ENCODE measurements around the gene RALGPS2.

DNA sequence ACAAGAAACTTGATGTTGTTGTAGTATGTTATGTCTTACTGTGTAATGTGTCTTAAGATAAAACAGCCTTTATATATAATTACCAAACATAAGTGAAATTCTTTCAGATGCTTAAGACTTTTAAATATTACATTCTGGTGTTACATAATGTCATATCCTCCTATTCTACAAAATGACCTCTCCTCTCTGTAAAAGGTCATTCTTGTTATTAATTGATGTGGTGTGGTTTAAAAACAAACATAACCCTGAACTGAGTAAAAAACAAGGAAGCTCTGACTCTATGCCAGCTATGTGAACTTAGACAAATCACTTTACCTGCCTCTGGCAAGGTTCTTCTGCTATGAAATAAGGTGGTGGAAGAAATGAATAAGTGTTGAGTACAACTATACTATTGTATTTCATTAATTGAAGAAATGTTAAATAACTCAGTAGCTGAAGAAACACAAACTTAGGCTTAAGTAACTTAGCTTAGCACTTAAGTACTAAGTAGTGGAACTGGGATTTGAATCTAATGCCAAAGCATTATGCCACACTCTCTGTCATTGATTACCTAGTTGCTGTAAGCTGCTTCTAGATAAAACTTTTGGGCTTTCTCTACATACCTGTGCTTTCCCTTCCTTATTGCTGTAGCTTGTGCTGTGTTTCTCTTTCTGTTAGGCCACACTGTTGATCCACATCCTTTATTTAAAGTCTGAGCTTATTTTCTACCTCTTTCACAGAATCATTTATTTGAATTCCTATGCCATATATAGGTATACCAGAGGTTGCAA is 146.7 kb downstream of the RALGPS2 start:
- TF ChIP-seq TRIM28 (IDR thresholded peaks at IDR 0.05; ENCODE audit: borderline replicate concordance, low read length) (no peak), ZNF114 (tag by site-specific recombination; IDR thresholded peaks at IDR 0.05) (no peak), ZSCAN30 (tag by site-specific recombination; IDR thresholded peaks at IDR 0.05) (no peak), ZNF140 (tag by site-specific recombination; IDR thresholded peaks at IDR 0.05) (no peak), YY1 (tag by site-specific recombination; IDR thresholded peaks at IDR 0.05) (no peak), ZBTB17 (tag by site-specific recombination; IDR thresholded peaks at IDR 0.05) (no peak), PRDM1 (tag by site-specific recombination; IDR thresholded peaks at IDR 0.05) (no peak)
- TF ChIP-seq, protein P1, sequence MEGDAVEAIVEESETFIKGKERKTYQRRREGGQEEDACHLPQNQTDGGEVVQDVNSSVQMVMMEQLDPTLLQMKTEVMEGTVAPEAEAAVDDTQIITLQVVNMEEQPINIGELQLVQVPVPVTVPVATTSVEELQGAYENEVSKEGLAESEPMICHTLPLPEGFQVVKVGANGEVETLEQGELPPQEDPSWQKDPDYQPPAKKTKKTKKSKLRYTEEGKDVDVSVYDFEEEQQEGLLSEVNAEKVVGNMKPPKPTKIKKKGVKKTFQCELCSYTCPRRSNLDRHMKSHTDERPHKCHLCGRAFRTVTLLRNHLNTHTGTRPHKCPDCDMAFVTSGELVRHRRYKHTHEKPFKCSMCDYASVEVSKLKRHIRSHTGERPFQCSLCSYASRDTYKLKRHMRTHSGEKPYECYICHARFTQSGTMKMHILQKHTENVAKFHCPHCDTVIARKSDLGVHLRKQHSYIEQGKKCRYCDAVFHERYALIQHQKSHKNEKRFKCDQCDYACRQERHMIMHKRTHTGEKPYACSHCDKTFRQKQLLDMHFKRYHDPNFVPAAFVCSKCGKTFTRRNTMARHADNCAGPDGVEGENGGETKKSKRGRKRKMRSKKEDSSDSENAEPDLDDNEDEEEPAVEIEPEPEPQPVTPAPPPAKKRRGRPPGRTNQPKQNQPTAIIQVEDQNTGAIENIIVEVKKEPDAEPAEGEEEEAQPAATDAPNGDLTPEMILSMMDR (tag by site-specific recombination; IDR thresholded peaks at IDR 0.05): no peak
- TF ChIP-seq, protein P2, sequence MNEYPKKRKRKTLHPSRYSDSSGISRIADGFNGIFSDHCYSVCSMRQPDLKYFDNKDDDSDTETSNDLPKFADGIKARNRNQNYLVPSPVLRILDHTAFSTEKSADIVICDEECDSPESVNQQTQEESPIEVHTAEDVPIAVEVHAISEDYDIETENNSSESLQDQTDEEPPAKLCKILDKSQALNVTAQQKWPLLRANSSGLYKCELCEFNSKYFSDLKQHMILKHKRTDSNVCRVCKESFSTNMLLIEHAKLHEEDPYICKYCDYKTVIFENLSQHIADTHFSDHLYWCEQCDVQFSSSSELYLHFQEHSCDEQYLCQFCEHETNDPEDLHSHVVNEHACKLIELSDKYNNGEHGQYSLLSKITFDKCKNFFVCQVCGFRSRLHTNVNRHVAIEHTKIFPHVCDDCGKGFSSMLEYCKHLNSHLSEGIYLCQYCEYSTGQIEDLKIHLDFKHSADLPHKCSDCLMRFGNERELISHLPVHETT (tag by site-specific recombination; IDR thresholded peaks at IDR 0.05): no peak
- TF ChIP-seq, protein P3, sequence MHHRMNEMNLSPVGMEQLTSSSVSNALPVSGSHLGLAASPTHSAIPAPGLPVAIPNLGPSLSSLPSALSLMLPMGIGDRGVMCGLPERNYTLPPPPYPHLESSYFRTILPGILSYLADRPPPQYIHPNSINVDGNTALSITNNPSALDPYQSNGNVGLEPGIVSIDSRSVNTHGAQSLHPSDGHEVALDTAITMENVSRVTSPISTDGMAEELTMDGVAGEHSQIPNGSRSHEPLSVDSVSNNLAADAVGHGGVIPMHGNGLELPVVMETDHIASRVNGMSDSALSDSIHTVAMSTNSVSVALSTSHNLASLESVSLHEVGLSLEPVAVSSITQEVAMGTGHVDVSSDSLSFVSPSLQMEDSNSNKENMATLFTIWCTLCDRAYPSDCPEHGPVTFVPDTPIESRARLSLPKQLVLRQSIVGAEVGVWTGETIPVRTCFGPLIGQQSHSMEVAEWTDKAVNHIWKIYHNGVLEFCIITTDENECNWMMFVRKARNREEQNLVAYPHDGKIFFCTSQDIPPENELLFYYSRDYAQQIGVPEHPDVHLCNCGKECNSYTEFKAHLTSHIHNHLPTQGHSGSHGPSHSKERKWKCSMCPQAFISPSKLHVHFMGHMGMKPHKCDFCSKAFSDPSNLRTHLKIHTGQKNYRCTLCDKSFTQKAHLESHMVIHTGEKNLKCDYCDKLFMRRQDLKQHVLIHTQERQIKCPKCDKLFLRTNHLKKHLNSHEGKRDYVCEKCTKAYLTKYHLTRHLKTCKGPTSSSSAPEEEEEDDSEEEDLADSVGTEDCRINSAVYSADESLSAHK (tag by site-specific recombination; IDR thresholded peaks at IDR 0.05): no peak
- TF ChIP-seq, protein P4, sequence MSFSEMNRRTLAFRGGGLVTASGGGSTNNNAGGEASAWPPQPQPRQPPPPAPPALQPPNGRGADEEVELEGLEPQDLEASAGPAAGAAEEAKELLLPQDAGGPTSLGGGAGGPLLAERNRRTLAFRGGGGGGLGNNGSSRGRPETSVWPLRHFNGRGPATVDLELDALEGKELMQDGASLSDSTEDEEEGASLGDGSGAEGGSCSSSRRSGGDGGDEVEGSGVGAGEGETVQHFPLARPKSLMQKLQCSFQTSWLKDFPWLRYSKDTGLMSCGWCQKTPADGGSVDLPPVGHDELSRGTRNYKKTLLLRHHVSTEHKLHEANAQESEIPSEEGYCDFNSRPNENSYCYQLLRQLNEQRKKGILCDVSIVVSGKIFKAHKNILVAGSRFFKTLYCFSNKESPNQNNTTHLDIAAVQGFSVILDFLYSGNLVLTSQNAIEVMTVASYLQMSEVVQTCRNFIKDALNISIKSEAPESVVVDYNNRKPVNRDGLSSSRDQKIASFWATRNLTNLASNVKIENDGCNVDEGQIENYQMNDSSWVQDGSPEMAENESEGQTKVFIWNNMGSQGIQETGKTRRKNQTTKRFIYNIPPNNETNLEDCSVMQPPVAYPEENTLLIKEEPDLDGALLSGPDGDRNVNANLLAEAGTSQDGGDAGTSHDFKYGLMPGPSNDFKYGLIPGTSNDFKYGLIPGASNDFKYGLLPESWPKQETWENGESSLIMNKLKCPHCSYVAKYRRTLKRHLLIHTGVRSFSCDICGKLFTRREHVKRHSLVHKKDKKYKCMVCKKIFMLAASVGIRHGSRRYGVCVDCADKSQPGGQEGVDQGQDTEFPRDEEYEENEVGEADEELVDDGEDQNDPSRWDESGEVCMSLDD (tag by site-specific recombination; IDR thresholded peaks at IDR 0.05): no peak
- TF ChIP-seq, protein P5, sequence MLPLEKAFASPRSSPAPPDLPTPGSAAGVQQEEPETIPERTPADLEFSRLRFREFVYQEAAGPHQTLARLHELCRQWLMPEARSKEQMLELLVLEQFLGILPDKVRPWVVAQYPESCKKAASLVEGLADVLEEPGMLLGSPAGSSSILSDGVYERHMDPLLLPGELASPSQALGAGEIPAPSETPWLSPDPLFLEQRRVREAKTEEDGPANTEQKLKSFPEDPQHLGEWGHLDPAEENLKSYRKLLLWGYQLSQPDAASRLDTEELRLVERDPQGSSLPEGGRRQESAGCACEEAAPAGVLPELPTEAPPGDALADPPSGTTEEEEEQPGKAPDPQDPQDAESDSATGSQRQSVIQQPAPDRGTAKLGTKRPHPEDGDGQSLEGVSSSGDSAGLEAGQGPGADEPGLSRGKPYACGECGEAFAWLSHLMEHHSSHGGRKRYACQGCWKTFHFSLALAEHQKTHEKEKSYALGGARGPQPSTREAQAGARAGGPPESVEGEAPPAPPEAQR (tag by site-specific recombination; IDR thresholded peaks at IDR 0.05): no peak

Measured in HEK293 (cell line).